ENCODE data around the gene STX11. TPM values are rescaled to one million over a fixed set of nuclear protein-coding genes. Genes with fewer than 3 reads are reported as not detected.
A peak's percentile ranks its signal among the peaks of the same experiment; 100 is the strongest.

Gene STX11
- total RNA-seq, 4 donors from 2014 or later, result 0.62 to 11.0 (median 6.4) TPM

DNA sequence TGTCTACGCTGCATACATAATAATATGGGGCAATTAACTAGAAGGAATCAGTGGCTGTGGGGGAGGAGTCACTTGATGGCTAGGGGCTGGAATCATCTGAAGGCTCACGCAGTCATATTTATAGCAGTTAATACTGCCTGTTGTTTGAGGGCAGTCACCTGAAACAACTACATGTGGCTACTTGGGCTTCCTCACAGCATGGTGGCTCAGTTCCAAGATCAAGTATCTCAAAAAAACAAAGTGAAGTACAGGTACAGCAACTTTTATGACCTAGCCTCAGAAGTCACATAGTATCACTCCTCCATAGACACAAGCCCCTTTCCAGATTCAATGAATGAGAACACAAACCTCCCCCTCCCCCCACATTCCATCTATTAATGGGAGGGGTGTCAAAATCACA is 63.7 kb downstream of the STX11 start:
- H3K9me3 ChIP-seq, result no peaks in the 10 kb centered on the region
- H3K36me3 ChIP-seq, result no peaks in the 10 kb centered on the region
- TF ChIP-seq, protein P1, sequence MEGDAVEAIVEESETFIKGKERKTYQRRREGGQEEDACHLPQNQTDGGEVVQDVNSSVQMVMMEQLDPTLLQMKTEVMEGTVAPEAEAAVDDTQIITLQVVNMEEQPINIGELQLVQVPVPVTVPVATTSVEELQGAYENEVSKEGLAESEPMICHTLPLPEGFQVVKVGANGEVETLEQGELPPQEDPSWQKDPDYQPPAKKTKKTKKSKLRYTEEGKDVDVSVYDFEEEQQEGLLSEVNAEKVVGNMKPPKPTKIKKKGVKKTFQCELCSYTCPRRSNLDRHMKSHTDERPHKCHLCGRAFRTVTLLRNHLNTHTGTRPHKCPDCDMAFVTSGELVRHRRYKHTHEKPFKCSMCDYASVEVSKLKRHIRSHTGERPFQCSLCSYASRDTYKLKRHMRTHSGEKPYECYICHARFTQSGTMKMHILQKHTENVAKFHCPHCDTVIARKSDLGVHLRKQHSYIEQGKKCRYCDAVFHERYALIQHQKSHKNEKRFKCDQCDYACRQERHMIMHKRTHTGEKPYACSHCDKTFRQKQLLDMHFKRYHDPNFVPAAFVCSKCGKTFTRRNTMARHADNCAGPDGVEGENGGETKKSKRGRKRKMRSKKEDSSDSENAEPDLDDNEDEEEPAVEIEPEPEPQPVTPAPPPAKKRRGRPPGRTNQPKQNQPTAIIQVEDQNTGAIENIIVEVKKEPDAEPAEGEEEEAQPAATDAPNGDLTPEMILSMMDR (IDR thresholded peaks at IDR 0.05), result no peak
- TF ChIP-seq POLR2AphosphoS5 (IDR thresholded peaks at IDR 0.05) (no peak), POLR2A (IDR thresholded peaks at IDR 0.05) (no peak), EP300 (IDR thresholded peaks at IDR 0.05) (no peak)
- 80 to 100% methylated on average over 1 to 2 of the region's 2 CpGs for WGBS, 2 donors (ENCODE audit: low coverage in 1 of 2)
- no peak overlapping the region for H3K27ac ChIP-seq
- H3K4me1 ChIP-seq, result peaks cover 0 to 22% (median 8%) of the 10 kb centered on the region in 3 donors
- no peak for ATAC-seq
- H3K27me3 ChIP-seq, result peaks cover 3% of the 10 kb centered on the region
- H3K4me3 ChIP-seq, result no peak overlapping the region

- no peak for ATAC-seq
- Histone ChIP-seq H3K4me3 (peak overlapping the region in 1 of 2 donors; percentile 65), H3K27me3 (no peaks in the 10 kb centered on the region), H3K27ac (peak overlapping the region; percentile 70 to 95 (median 93)), H3K4me1 (peaks cover 0 to 22% (median 8%) of the 10 kb centered on the region in 3 donors), H3K9me3 (no peaks in the 10 kb centered on the region), H3K36me3 (no peaks in the 10 kb centered on the region)
- WGBS, 2 donors (ENCODE audit: low coverage in 1 of 2), result 82 to 100% methylated on average over 1 to 5 of the region's 16 CpGs
- TF ChIP-seq POLR2AphosphoS5 (IDR thresholded peaks at IDR 0.05) (no peak), EP300 (IDR thresholded peaks at IDR 0.05) (no peak), POLR2A (IDR thresholded peaks at IDR 0.05) (no peak)
- TF ChIP-seq, protein P1 (IDR thresholded peaks at IDR 0.05), result no peak
These were observed 64.5 kb downstream of the STX11 start for GRCh38 chr6:144214622-144215401.

DNA sequence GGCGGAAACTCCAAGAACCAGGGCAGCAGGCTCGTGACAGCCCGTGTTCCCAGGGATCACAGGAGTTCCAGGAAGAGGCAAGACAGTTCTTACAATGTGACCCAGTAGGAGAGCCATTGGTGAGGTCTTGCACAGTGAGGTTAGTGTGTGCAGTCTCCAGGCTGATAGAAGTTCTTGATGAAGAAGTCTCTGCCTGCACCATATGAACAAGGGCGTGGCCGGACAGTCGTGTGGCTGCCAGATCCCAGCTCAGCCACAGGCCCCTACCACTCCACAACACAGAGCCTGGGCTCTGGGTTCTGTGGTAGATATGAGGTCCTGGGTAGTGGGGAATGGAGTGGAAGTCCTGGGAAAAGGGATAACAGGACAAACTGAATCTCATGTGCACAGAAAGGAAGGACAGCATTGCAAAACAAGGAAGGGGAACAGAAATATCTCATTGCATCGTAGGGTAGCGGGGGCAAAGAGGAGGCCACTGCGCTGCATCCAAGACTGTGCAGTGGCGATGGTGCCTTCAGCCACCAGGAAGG is 65.2 kb downstream of the STX11 start:
- Histone ChIP-seq H3K36me3 (no peaks in the 10 kb centered on the region), H3K9me3 (no peaks in the 10 kb centered on the region), H3K4me1 (peaks cover 0 to 22% (median 8%) of the 10 kb centered on the region in 3 donors), H3K27me3 (no peaks in the 10 kb centered on the region), H3K4me3 (peak overlapping the region; percentile 59 to 65), H3K27ac (peak overlapping the region; percentile 70 to 95 (median 93))
- TF ChIP-seq POLR2AphosphoS5 (IDR thresholded peaks at IDR 0.05) (no peak), POLR2A (IDR thresholded peaks at IDR 0.05) (no peak), EP300 (IDR thresholded peaks at IDR 0.05) (no peak)
- TF ChIP-seq, protein P1 (IDR thresholded peaks at IDR 0.05), result no peak
- ATAC-seq, result no peak
- WGBS, 2 donors (ENCODE audit: low coverage in 1 of 2), result 5 to 7% methylated on average over 4 to 8 of the region's 10 CpGs

DNA sequence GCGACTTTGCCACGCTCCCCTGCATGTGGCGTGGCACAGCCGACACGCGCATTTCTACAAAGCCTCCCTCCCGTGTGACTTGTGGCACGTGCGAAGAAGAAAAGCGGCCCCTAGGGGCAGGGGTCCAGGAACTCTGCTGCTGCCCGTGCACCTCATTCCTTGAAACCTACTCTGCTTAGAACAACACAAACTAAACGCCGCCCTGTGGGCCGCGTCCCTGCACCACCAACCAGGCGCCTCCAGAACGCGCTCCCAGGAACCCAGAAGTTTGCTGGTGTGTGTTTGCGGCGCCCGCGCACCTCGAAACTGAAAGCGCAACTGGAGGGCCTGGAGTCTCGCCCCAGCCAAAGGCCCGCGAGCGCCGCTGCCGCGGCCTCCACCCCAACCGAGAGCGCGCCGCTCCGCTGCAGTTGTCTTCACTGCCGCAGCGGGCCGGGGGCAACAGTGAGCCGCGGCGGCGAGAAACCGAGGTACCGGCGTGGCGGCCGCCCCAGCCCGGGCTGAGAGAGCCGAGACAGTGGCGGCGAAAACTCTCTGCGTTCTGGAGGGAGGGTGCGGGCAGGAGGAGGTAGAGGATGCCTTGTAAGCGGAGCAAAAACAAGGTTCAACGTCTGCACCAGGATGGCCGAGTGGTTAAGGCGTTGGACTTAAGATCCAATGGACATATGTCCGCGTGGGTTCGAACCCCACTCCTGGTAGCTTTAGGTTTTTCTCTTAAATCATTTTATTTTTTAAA is 65.8 kb downstream of the STX11 start:
- no peaks in the 10 kb centered on the region for H3K9me3 ChIP-seq
- peak overlapping the region; percentile 70 to 95 (median 93) for H3K27ac ChIP-seq
- peak; percentile 94 for ATAC-seq
- H3K4me3 ChIP-seq, result peak overlapping the region; percentile 59 to 65
- WGBS, 2 donors (ENCODE audit: low coverage in 1 of 2), result 0 to 1% methylated on average over 7 to 13 of the region's 61 CpGs
- H3K36me3 ChIP-seq, result no peaks in the 10 kb centered on the region
- H3K27me3 ChIP-seq, result no peaks in the 10 kb centered on the region
- H3K4me1 ChIP-seq, result peaks cover 0 to 22% (median 8%) of the 10 kb centered on the region in 3 donors
- TF ChIP-seq POLR2A (IDR thresholded peaks at IDR 0.05), result peak in 1 of 2 donors; percentile 11
- peak; percentile 21 for TF ChIP-seq POLR2AphosphoS5 (IDR thresholded peaks at IDR 0.05)
- TF ChIP-seq, protein P1 (IDR thresholded peaks at IDR 0.05), result peak; percentile 17 to 91 (median 72)
- TF ChIP-seq EP300 (IDR thresholded peaks at IDR 0.05), result no peak

All from gastroesophageal sphincter (tissue), 4 donors.